Right renal cortex interstitium (tissue), 3 donors: ENCODE measurements around the gene DMTF1. TPM values are rescaled to one million over a fixed set of nuclear protein-coding genes. Genes with fewer than 3 reads are reported as not detected.
A peak's percentile ranks its signal among the peaks of the same experiment; 100 is the strongest.

Experiments
- DNase-seq, 3 donors: peaks; one replicate each; pipeline ENCODE4 v3.0.0-alpha.2; 2013; ENCODE audit warnings: low read depth in 3 of 3, low spot score in 2 of 3
- polyA plus RNA-seq, 3 donors: library from polyadenylated mRNA; unstranded; fragments of 120-200 nt; gene quantifications; one replicate each; pipeline ENCODE4 v1.2.1, GENCODE V29; 2013; ENCODE audit not compliant: insufficient read length in 3 of 3

The DMTF1 gene
- polyA plus RNA-seq, 3 donors, result 144 to 164 (median 151) TPM

- no peak for DNase-seq
Measured at GRCh38 chr7:87144173-87144657, 8.0 kb upstream of the DMTF1 start.

GRCh38 chr7:87146740-87147386 lies 5.4 kb upstream of the DMTF1 start:
- DNase-seq, result no peak

DNA sequence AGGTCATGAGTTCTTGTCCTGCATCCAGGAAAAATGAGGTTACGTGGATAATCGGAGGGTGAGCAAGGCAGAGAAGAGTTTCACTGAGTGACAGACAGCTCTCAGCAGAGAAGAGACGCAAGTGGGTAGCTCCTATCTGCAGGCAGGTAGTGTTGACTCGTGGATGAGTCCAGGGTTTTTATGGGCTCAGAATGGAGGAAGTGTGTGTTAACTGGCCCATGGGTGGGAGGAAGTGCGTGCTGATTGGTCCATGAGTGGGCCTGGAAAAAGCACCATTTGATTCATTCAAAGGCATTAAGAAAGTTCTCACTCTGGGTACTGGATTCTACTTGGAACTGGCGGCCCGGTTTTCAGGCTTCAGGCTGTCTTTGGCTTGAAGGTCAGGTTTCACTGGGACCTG lies 4.8 kb upstream of the DMTF1 start:
- DNase-seq, result no peak

- no peak for DNase-seq
Measured at GRCh38 chr7:87148332-87148955, 3.8 kb upstream of the DMTF1 start.

- DNase-seq, result no peak
Measured at GRCh38 chr7:87151002-87151728, 1.1 kb upstream of the DMTF1 start.

DNA sequence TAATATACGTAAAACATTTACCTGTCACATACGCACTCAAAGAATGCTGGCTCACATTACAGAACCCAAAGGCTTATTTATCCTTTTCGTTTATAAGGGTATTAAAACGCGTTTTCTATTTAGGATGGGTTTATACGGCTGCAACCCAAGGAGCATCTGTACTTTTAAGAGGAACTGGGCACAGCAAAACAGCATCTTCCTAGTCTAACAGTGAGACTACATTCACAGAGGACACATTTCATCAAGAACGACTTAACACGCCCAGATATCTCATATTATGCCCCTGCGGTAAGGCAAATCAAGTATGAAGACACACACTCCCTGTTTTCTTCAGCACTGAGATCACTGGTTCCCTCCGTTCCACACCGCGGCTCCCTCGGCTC lies 533 bp upstream of the DMTF1 start:
- DNase-seq, result no peak

DNA sequence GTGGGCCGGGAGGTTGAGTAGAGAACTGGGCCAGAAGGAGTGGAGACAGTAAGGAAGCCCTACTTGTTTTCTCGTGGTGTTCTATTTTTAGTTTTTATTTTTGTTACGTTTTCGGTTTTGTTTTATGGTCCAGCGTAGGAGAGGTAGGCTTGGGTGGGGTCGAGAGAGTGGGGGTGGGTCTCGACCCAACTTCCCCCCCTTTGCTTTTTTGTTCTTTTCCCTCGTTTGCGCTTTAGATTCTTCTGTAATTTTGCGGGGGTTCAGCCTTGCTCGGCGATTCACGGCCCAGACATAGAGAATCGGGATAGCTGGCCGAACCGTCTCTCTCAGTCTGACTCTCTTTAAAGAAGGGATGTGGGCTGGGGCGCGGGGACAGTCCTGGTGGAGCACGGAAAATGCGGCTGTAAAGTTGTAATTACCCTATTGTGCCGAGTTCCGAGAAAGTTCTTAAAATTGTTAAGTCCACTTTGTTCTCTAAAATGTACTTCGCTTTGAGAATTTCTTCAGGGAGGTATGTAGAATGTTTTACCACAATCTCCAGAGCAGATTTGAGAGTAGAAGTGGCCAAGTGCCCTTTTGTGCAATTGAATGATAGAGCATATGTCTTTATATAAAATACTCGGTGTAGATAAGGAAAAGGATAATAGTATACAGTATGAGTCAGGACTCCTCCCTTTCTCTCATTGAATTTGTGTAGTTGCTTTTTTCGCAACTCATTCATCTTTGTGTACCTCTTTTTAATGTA lies 816 bp downstream of the DMTF1 start:
- DNase-seq, result peak in 2 of 3 donors; percentile 24 to 36

GRCh38 chr7:87154166-87154565 lies 1.9 kb downstream of the DMTF1 start:
- no peak for DNase-seq

GRCh38 chr7:87154569-87154968 lies 2.3 kb downstream of the DMTF1 start:
- no peak for DNase-seq

- no peak for DNase-seq
Measured at GRCh38 chr7:87155788-87156187, 3.5 kb downstream of the DMTF1 start.

DNA sequence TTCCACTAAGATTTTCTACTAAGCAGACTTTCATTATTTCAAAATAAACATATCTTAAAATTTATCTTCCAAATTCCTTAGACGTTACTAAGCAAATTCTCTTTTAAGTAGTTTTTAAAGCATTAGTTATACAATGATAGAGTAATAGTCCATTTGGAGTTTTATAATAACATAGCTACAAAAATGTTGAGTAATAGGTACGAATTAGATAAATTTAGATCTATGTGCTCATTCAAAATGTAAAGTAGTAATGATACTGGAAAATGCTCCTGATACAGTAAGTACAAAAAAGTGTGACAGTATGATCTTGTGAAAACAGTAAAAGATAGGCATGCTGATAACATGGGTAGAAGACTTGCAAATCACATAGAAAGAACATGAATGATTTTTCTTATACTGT lies 4.5 kb downstream of the DMTF1 start:
- DNase-seq, result no peak

DNA sequence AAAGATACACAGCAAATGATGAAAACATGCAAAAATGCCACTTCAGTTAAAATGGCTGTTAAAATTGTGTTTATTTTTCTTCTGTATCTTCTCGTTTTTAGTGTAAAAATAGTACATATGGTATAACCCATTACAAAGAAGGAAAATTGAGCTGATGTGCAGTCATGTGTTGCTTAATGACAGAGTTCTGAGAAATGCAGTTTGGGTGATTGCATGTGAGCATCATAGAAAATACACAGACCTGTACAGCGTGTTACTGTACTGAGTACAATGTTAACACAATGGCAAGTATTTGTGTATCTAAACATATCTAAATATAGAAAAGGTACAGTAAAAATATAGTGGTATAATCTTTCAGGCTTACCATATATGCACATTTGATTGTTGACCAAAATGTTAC lies 7.3 kb downstream of the DMTF1 start:
- no peak for DNase-seq

DNA sequence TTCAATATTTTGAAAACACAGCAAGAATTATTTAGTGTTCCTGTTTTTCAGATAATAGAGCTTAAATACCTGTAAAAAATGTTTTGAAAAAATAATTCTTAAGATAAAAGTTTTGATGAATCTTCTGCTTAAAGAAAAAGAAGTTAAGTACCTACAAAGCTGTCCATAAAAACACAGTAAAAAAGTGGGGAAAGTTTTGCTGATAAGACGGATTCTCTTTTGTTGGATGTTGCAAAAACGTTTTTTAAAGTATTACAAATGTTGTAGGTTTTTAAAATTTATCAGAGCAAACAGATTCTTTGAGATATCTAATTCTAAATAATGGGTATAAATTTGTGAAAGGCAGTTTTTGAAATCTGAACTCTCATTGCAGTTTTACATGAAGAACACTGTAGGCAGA lies 12.2 kb downstream of the DMTF1 start:
- DNase-seq, result no peak

DNA sequence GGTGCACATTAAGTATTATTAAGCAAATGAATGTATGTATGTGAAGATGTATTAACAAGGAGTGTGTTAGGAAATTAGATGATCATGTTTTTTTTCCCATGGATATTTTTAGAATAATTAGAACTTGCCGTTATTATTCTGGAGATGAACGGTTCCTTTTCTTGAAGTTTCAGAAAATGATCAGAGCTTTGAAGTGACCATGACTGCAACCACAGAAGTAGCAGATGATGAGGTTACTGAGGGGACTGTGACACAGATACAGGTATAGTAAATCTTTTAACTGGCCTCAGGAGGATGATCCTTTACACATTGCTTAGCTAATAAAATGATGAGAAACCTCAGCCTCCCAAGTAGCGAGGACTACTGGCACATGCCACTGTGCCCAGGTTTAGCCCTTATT lies 18.6 kb downstream of the DMTF1 start:
- no peak for DNase-seq

DNA sequence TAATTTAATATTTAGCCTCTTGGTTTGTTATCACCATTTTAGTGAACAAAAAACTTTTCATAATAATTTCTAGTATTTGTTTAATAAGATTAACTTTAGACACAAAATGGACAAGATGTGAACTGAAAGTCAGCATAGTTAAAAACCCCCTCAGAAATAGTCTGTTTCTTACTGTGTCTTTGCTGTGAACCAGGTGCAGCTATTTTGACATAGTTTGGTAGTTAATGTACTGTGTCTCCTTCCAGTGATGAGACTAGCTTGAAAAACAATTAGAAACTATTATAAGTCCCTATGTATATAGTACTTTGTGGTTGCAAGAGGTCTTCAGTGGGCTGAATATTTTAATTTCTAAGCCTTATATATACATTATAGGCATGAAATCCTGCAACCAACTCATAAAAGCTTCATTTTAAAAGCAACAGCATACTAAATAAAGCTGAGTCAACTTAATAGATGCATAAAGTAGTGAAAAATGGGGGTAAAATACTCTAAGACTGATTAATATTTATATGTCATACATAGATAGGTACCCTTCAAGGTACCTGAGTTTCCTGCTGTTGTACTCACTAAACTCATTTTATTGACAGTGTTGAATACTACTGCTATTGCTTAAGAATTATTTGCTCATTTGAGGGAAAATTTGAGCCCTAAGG lies 19.2 kb downstream of the DMTF1 start:
- no peak for DNase-seq

DNA sequence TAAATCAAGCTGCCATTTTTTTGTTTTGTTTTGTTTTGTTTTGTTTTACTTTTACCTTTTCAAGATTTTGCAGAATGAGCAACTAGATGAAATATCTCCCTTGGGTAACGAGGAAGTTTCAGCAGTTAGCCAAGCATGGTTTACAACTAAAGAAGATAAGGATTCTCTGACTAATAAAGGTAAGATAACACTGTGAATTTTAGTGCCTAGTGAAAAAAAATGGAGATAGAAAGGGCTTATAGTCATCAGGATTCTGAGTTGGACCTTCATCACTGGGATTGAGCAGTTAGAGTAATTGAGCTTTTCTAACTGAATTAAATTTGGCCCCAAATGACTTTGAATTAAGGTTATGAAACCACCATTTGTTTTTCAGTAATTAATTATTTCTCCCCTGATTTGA lies 21.2 kb downstream of the DMTF1 start:
- no peak for DNase-seq

- DNase-seq, result no peak
Measured at GRCh38 chr7:87178320-87178719, 26.1 kb downstream of the DMTF1 start.

DNA sequence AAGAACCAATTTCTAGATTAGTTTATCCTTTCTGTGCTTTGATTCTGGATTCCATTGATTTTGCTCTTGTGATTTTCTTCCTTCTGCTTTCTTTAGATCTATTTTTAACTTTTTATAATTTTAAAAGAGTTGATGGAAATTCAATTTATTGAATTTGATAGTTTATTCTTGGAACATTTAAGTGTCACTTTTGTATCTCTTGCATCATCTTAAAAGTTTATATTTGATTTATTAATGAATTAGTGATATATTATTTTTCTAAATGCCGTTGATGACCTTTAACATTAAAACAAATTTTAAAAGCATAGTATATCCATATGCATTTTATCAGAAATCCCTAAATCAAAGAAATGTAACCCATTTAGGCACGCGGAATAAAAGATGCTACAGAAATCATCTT lies 26.9 kb downstream of the DMTF1 start:
- DNase-seq, result no peak

GRCh38 chr7:87187120-87187519 lies 34.9 kb downstream of the DMTF1 start:
- DNase-seq, result no peak

- DNase-seq, result no peak
Measured at GRCh38 chr7:87188930-87189329, 36.7 kb downstream of the DMTF1 start.

DNA sequence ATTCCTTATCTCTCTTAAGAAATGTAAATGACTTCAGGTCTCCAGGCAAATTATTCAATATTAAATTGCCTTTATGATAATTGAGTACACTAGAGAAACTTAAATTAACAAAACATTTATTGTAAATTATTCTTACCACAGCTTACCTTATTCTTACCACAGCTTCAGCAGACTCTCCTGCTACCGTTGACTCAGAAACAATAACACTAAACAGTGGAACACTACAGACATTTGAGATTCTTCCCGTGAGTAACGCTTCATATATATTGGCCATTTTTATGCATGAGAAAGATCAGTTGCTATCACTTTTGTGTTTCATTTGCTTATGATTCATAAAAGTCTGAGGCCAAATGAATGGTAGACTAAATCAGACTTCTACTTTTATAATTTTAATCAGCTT lies 38.5 kb downstream of the DMTF1 start:
- no peak for DNase-seq
